Chondrocyte (in vitro differentiated cells): ENCODE data around the gene ASXL2. TPM values are rescaled to one million over a fixed set of nuclear protein-coding genes. Genes with fewer than 3 reads are reported as not detected.

Source experiments
- DNase-seq: peaks from one replicate; pipeline ENCODE4 v3.0.0; 2021; ENCODE audit warnings: mixed read lengths, low spot score
- H3K27ac Mint-ChIP-seq: one replicate; pipeline ENCODE4 v1.8.0; 2021; ENCODE audit warnings: mild to moderate bottlenecking, moderate library complexity, mixed read lengths; ENCODE audit not compliant: unreplicated experiment
- H3K27me3 Mint-ChIP-seq: 2 replicates; pipeline ENCODE4 v1.8.0; 2021; ENCODE audit warnings: low read depth, mixed read lengths
- H3K36me3 Mint-ChIP-seq: 2 replicates; pipeline ENCODE4 v1.8.0; 2021; ENCODE audit warnings: low read depth, mixed read lengths
- H3K4me1 Mint-ChIP-seq: 2 replicates; pipeline ENCODE4 v1.8.0; 2021; ENCODE audit warnings: low read depth, mild to moderate bottlenecking, mixed read lengths
- H3K4me3 Mint-ChIP-seq: one replicate; pipeline ENCODE4 v1.8.0; 2021; ENCODE audit warnings: mild to moderate bottlenecking, moderate library complexity, mixed read lengths; ENCODE audit not compliant: unreplicated experiment
- H3K9me3 Mint-ChIP-seq: 2 replicates; pipeline ENCODE4 v1.8.0; 2021; ENCODE audit warnings: low read depth, mixed read lengths
- total RNA-seq: library from RNA; stranded (reverse); gene quantifications from 3 replicates; pipeline ENCODE4 v1.2.1, GENCODE V29; 2021
- TF ChIP-seq, protein P1 (sequence below): fragments of 200-600 bp; sonication (generic); IDR thresholded peaks from 2 replicates; pipeline ENCODE4 v1.5.0; 2021; ENCODE audit warnings: antibody characterized with exemption, mild to moderate bottlenecking, moderate library complexity

ASXL2 gene
- total RNA-seq, 1 donor from 2014 or later: 24.7 TPM

DNA sequence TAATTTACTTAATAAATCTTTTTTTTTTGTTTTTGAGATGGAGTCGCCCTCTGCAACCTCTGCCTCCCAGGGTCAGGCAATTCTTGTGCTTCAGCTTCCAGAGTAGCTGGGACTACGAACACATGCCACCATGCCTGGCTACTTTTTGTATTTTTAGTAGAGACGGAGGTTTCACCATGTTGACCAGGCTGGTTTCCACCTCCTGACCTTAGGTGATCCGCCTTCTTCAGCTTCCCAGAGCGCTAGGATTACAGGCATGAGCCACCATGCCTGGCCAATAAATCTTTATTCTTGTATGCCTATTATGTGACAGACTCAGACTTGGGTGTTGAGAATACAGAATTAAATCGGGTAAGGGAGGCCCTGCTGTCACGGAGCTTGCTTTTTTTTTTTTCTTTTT lies 16.7 kb upstream of the ASXL2 start:
- Mint-ChIP-seq H3K4me1 (peaks cover 3% of the 10 kb centered on the region), H3K27me3 (no peaks in the 10 kb centered on the region), H3K36me3 (no peaks in the 10 kb centered on the region), H3K9me3 (no peaks in the 10 kb centered on the region), H3K27ac (no peak overlapping the region), H3K4me3 (no peak overlapping the region)
- TF ChIP-seq, protein P1, sequence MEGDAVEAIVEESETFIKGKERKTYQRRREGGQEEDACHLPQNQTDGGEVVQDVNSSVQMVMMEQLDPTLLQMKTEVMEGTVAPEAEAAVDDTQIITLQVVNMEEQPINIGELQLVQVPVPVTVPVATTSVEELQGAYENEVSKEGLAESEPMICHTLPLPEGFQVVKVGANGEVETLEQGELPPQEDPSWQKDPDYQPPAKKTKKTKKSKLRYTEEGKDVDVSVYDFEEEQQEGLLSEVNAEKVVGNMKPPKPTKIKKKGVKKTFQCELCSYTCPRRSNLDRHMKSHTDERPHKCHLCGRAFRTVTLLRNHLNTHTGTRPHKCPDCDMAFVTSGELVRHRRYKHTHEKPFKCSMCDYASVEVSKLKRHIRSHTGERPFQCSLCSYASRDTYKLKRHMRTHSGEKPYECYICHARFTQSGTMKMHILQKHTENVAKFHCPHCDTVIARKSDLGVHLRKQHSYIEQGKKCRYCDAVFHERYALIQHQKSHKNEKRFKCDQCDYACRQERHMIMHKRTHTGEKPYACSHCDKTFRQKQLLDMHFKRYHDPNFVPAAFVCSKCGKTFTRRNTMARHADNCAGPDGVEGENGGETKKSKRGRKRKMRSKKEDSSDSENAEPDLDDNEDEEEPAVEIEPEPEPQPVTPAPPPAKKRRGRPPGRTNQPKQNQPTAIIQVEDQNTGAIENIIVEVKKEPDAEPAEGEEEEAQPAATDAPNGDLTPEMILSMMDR: no peak
- no peak for DNase-seq

DNA sequence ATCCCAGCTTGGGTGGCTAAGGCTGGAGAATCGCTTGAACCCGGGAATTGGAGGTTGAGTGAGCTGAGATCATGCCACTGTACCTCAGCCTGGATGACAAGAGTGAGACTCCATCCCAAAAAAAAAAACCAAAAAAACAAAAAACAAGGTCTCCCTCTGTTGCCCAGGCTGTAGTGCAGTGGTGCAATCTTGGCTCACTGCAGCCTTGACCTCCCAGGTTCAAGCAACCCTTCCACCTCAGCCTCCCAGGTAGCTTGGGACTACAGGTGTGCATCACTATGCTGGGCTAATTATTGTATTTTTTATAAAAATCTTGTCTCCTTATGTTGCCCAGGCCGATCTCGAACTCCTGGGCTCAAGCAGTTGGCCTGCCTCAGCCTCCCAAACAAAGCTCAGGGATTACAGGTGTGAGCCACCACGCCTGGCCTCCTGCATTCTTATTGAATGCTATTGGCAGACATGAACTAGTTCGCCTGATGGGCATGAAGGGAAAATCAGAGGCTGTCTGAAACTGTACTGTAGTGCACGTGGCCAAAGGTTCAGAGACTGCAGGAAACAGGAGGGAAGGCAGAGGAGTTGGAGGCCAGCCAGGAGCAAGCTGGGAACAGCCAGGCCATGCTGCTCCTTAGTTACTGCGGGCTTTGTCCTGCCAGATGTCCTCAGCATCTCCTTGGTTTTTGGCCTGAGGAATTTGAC lies 16.0 kb upstream of the ASXL2 start:
- Mint-ChIP-seq H3K27ac (no peak overlapping the region), H3K36me3 (no peaks in the 10 kb centered on the region), H3K9me3 (no peaks in the 10 kb centered on the region), H3K4me1 (peaks cover 3% of the 10 kb centered on the region), H3K4me3 (no peak overlapping the region), H3K27me3 (no peaks in the 10 kb centered on the region)
- DNase-seq: no peak
- TF ChIP-seq, protein P1: no peak

DNA sequence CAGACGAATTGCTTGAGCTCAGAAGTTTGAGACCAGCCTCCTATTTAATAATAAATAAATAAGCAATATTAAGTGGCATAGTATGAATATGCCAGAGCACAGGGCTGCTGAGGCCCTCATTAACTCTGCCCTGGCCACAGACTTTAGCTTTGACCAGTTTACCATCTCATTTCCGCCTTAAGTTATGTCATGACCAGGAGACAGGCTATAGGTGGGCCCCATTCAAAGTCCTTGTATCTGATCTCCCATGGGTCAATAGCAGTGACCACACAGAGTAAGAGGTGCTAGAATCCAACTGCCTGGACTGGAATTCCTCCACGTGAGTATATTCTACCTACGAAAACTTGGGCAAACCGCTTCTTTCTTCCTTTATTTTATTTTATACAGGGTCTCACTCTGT lies 13.4 kb upstream of the ASXL2 start:
- Mint-ChIP-seq H3K4me3 (no peak overlapping the region), H3K27me3 (no peaks in the 10 kb centered on the region), H3K27ac (no peak overlapping the region), H3K4me1 (peaks cover 3% of the 10 kb centered on the region), H3K36me3 (no peaks in the 10 kb centered on the region), H3K9me3 (no peaks in the 10 kb centered on the region)
- DNase-seq: no peak
- TF ChIP-seq, protein P1: no peak

DNA sequence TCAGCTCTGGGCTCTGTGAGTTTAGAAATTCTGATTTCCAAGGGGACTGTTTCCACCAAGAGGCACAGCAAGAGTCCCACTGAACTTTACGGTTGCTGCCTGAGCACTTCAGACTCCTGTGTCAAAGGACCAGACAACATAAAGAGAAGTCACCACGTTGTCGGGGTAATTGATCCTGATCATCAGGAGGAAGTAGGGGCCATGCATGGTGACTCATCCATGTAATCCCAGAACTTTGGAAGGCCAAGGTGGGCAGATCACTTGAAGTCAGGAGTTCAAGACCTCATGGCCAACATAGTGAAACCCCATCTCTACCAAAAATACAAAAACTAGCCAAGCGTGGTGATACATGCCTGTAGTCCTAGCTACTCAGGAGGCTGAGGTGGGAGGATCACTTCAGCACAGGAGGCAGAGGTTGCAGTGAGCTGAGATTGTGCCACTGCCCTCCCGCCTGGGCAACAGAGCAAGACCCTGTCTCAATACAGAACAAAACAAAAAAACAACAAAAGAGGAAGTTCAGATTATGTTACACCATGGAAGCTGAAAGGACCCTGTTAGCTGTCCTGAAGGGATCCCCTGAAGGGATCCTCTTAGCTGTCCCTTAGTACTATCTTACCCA lies 9.4 kb upstream of the ASXL2 start:
- no peaks in the 10 kb centered on the region for H3K27me3 Mint-ChIP-seq
- TF ChIP-seq, protein P1: no peak
- no peaks in the 10 kb centered on the region for H3K36me3 Mint-ChIP-seq
- no peak overlapping the region for H3K27ac Mint-ChIP-seq
- DNase-seq: no peak
- H3K4me3 Mint-ChIP-seq: no peak overlapping the region
- no peaks in the 10 kb centered on the region for H3K9me3 Mint-ChIP-seq
- peaks cover 4% of the 10 kb centered on the region for H3K4me1 Mint-ChIP-seq

DNA sequence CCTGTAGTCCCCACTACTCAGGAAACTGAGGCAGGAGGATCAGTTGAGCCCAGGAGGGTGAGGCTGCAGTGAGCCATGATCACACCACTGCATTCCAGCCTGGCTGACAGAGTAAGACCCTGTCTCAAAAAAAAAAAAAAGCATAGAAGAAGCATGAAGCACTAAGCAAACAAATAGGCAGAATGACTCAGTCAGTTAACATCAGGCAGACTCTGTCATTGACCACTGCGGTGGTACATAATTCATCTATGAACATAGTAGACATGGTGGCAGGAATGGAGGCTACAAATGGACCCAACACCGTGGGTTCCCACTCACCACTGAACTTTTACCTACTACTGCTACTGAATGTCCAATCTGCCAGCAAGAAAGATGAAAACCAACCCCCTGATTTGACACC lies 7.6 kb upstream of the ASXL2 start:
- Mint-ChIP-seq H3K36me3 (no peaks in the 10 kb centered on the region), H3K27me3 (no peaks in the 10 kb centered on the region), H3K4me1 (peaks cover 4% of the 10 kb centered on the region), H3K4me3 (no peak overlapping the region), H3K27ac (no peak overlapping the region), H3K9me3 (no peaks in the 10 kb centered on the region)
- TF ChIP-seq, protein P1: no peak
- DNase-seq: no peak
